ENCODE data around the gene PDXP. TPM values are rescaled to one million over a fixed set of nuclear protein-coding genes. Genes with fewer than 3 reads are reported as not detected.

PDXP gene
- total RNA-seq, 1 donor from 2014 or later, result 41.9 TPM

DNA sequence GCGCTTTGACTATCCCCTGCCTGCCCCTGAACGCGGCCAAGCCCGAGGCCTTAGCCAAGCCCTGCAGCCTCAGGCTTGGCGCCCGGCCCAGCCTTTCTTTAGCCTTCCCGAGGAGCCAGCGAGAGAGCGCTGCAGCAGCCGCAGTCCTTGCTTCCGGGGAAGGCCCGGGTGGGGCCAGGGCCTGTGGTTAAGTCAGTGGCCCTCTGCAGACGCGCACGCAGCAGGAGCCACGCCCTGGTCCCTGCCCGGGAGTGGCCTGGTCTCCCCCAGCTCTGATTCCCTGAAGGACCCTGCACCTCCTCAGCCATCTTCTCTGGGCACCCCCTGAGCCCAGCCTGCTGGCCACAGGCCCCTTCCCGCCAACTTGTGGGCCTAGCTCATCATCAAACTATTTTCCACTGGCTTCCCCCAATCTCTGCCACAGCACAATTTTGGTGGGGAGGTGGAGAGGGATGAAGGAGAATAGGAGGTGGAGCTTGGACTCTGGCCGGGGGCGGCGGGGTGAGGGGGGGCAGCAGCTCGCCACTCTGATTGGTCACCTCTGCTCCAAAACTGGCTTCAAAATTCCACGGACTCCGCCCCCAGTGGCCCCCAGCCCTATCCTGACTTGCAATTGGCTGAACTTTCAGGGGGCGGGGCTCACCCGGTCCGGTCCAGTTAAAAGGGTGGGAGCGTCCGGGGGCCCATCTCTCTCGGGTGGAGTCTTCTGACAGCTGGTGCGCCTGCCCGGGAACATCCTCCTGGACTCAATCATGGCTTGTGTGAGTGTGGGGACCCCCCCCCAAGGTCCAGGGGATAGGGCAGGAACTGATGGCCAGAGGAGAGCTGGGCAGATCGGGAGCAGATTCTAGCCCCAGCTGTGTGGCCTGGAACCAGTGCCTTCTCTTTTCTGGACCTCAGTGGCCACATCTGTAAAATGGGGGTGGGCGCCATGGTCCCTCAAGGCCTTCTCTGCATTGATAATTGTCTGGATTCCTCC, 16.7 kb downstream of the PDXP start, which contains the start of gene LGALS1:
Gene LGALS1, plus strand, starts transcription at position 686 of the 979 bp plus-strand sequence. Its CDS starts 67 bp downstream, at position 753.
- DNase-seq (ENCODE audit: low spot score), result peak; percentile 79
- H3K4me1 Mint-ChIP-seq (ENCODE audit: low read depth), result peaks cover 41% of the 10 kb centered on the region
- intact Hi-C loops (cut with micrococcal nuclease), result loop anchor here (1.0 to 10.0 kb wide), 3 partner anchors 17 to 170 kb away; partner anchors contain the start of genes ANKRD54, EIF3L, GCAT and PDXP

DNA sequence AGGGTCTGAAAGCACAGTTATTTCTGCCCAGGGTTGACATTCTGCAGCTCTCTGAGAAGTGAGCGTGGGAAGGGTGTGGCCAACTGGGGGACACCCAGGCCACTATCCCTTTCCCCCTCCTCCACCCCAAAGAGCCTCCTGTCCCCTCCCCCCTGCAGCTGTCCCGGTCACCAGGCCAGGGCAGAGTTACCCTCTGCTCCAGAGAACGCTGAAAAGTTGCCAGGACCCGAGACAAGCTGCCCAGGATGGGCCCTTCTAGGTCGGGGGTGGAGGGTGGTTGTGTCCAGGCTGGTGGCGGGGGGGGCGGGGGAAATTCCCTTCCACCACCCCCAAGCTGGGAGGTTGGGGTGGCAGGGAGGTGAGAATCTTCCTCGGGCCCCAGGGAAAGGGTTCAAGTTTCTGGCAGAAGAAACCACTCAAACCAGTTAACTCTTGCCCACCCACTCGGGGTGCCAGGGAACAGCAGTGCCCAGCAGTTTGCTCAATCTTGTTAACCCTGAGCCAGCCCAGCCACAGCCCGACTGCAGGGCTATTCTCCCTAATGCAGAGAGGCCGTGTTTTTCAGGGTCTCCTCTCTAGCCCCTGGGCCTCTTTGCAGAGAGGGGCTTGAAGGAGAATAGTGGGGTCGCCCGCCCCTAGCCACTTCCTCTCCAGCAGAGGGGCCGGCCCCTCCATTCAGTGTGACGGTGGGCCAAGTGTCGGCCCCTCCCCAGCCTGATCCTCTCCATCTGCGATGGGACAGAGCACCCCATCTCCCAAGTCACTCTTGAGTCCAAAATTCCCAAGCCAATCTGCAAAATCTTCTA, 17.6 kb downstream of the PDXP start:
- Mint-ChIP-seq H3K27me3 (ENCODE audit: low read depth) (no peaks in the 10 kb centered on the region), H3K4me3 (ENCODE audit: low read depth) (peak overlapping the region; percentile 95), H3K27ac (peak overlapping the region; percentile 97), H3K36me3 (ENCODE audit: low read depth) (peaks cover 27% of the 10 kb centered on the region), H3K9me3 (no peaks in the 10 kb centered on the region), H3K4me1 (ENCODE audit: low read depth) (peaks cover 41% of the 10 kb centered on the region)
- intact Hi-C loops (cut with micrococcal nuclease), result loop anchor here (1.0 to 10.0 kb wide), 3 partner anchors 18 to 169 kb away; partner anchors contain the start of genes ANKRD54, EIF3L, GCAT and PDXP
- no peak for DNase-seq (ENCODE audit: low spot score)

More for the DNA sequence above, 16.7 kb downstream of the PDXP start, which contains the start of gene LGALS1:
- Mint-ChIP-seq H3K36me3 (ENCODE audit: low read depth) (peaks cover 27% of the 10 kb centered on the region), H3K9me3 (no peaks in the 10 kb centered on the region), H3K27ac (peak within 1 kb of the TSS; percentile 97), H3K27me3 (ENCODE audit: low read depth) (no peaks in the 10 kb centered on the region), H3K4me3 (ENCODE audit: low read depth) (peak within 1 kb of the TSS; percentile 95)

DNA sequence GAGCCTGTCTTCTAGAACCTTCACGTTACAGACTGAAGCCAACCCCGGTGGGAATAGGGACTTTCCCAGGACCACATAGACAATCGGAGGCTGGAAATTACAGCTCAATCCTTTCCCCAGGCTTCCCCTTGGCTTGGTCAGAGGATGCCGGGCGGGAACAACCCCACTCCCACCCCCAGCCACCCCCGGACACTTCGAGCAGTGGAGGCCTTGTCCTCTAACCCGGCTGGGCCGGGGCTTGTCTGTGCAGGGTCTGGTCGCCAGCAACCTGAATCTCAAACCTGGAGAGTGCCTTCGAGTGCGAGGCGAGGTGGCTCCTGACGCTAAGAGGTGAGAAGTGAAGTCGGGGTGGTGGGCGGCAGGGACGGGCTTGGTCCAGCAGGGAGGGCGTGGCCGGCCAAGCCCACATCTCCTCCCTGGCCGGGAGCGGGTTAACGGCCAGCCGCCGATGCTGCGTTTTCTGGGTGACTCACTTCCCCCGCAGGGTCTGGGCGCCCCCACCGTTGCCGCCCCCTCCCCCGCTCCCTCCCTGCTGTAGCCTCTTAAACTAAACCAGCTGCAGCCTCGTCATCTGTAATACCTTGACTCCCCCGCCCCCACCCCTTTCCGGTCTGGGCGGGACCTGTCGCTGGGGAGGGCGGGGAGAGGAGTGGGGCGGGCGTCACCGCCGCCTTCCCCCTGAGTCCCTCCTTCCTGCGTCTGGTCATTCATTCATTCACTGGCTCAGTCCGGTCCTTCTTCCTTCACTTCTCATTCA, 18.4 kb downstream of the PDXP start:
- no peaks in the 10 kb centered on the region for H3K27me3 Mint-ChIP-seq (ENCODE audit: low read depth)
- peak; percentile 90 for DNase-seq (ENCODE audit: low spot score)
- peaks cover 27% of the 10 kb centered on the region for H3K36me3 Mint-ChIP-seq (ENCODE audit: low read depth)
- H3K27ac Mint-ChIP-seq, result peak overlapping the region; percentile 97
- H3K4me3 Mint-ChIP-seq (ENCODE audit: low read depth), result peak overlapping the region; percentile 95
- H3K4me1 Mint-ChIP-seq (ENCODE audit: low read depth), result peaks cover 45% of the 10 kb centered on the region
- intact Hi-C loops (cut with micrococcal nuclease), result loop anchor here (1.0 to 10.0 kb wide), 3 partner anchors 38 to 168 kb away; partner anchors contain the start of genes ANKRD54, EIF3L, GCAT and SH3BP1
- no peaks in the 10 kb centered on the region for H3K9me3 Mint-ChIP-seq

DNA sequence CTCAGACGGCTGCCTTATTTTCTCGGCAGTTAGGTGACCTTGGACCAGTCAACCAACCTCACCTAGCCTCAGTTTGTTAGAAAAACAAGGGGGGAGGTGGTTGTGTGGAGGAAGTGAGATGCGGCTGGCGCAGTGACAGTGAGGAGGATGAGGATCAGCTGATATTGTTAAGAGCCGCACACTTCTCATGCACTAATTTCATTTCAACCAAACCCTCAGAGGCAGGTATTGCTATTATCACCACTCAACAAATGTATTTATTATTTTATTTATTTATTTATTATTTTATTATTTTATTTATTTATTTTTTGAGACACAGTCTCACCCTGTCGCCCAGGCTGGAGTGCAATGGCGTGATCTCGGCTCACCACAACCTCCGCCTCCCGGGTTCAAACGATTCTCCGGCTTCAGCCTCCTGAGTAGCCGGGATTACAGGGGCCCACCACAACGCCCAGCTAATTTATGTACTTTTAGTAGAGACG, 19.0 kb downstream of the PDXP start:
- Mint-ChIP-seq H3K36me3 (ENCODE audit: low read depth) (peaks cover 27% of the 10 kb centered on the region), H3K4me3 (ENCODE audit: low read depth) (peak overlapping the region; percentile 95), H3K27me3 (ENCODE audit: low read depth) (no peaks in the 10 kb centered on the region), H3K4me1 (ENCODE audit: low read depth) (peaks cover 39% of the 10 kb centered on the region), H3K9me3 (no peaks in the 10 kb centered on the region), H3K27ac (peak overlapping the region; percentile 91)
- intact Hi-C loops (cut with micrococcal nuclease), result loop anchor here (1.0 to 10.0 kb wide), 3 partner anchors 38 to 167 kb away; partner anchors contain the start of genes ANKRD54, EIF3L, GCAT and SH3BP1
- DNase-seq (ENCODE audit: low spot score), result no peak

DNA sequence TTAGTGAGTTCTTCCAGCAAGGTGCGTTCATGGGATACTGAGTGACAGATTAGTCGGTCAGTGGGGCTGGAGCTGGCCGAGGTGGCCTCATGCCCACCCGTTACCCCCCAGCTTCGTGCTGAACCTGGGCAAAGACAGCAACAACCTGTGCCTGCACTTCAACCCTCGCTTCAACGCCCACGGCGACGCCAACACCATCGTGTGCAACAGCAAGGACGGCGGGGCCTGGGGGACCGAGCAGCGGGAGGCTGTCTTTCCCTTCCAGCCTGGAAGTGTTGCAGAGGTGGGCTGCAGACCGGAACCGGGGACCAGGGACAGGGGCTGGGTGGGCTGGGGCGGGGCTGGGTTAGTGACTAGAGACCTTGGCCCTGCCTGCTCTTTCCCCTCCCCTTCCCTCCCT, 19.8 kb downstream of the PDXP start:
- no peaks in the 10 kb centered on the region for H3K9me3 Mint-ChIP-seq
- H3K4me3 Mint-ChIP-seq (ENCODE audit: low read depth), result no peak overlapping the region
- H3K27ac Mint-ChIP-seq, result no peak overlapping the region
- peaks cover 37% of the 10 kb centered on the region for H3K4me1 Mint-ChIP-seq (ENCODE audit: low read depth)
- peaks cover 27% of the 10 kb centered on the region for H3K36me3 Mint-ChIP-seq (ENCODE audit: low read depth)
- DNase-seq (ENCODE audit: low spot score), result no peak
- intact Hi-C loops (cut with micrococcal nuclease), result loop anchor here (5.0 to 10.0 kb wide), 2 partner anchors 129 to 166 kb away; partner anchors contain the start of genes ANKRD54, EIF3L and GCAT
- no peaks in the 10 kb centered on the region for H3K27me3 Mint-ChIP-seq (ENCODE audit: low read depth)

DNA sequence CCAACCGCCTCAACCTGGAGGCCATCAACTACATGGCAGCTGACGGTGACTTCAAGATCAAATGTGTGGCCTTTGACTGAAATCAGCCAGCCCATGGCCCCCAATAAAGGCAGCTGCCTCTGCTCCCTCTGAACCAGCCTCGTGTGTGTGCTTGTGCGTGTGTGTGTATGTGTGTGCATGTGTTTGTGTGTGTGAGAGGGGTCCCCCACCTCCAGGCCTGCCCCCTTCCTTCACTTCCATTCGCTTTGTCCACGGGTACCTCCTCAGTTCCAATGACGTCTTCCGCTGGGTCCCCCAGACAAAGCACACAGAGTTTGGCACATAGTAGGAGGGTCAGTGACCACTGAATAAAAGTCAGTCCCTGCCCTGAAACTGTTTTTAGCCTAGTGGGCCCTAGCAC, 21.1 kb downstream of the PDXP start:
- Mint-ChIP-seq H3K9me3 (no peaks in the 10 kb centered on the region), H3K36me3 (ENCODE audit: low read depth) (peaks cover 27% of the 10 kb centered on the region), H3K27me3 (ENCODE audit: low read depth) (no peaks in the 10 kb centered on the region), H3K4me3 (ENCODE audit: low read depth) (peak overlapping the region; percentile 35), H3K4me1 (ENCODE audit: low read depth) (peaks cover 30% of the 10 kb centered on the region), H3K27ac (peak overlapping the region; percentile 65)
- DNase-seq (ENCODE audit: low spot score), result no peak
- intact Hi-C loops (cut with micrococcal nuclease), result loop anchor here (2.0 to 10.0 kb wide), 3 partner anchors 73 to 165 kb away; partner anchors contain the start of genes ANKRD54, EIF3L and GCAT

DNA sequence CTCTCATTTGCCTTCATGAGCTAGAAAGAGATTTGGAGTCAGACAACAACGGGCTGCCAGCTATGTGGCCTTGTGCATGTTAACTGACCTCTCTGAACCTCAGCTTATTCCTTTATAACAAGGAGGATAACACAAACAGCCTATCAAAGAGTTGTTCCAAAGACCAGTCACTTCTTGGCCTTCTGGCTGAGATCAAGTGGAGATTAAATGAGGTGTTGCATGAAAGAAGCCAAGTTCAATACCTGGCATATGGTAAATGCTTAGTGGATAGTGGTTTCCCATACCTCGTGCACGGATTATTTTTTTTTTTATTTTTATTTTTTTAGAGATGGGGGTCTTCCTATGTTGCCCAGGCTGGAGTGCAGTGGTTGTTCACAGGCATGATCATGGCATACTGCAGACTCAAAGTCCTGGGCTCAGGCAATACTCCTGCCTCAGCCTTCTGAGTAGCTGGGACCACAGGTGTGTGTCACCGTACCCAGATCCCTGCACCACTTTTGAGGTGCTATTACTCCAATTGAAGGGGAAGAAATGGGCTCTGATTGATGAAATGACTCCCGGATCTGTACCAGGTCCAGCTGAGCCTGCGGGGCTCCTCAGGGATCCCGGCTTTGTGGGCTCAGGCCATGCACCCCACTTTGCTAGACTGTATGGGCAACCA, 21.8 kb downstream of the PDXP start:
- H3K4me3 Mint-ChIP-seq (ENCODE audit: low read depth), result no peak overlapping the region
- H3K27me3 Mint-ChIP-seq (ENCODE audit: low read depth), result no peaks in the 10 kb centered on the region
- intact Hi-C loops (cut with micrococcal nuclease), result loop anchor here (2.0 kb wide), 1 partner anchor 74 kb away; no protein-coding TSS in a partner anchor
- H3K36me3 Mint-ChIP-seq (ENCODE audit: low read depth), result peaks cover 27% of the 10 kb centered on the region
- no peaks in the 10 kb centered on the region for H3K9me3 Mint-ChIP-seq
- no peak overlapping the region for H3K27ac Mint-ChIP-seq
- peaks cover 27% of the 10 kb centered on the region for H3K4me1 Mint-ChIP-seq (ENCODE audit: low read depth)
- no peak for DNase-seq (ENCODE audit: low spot score)

DNA sequence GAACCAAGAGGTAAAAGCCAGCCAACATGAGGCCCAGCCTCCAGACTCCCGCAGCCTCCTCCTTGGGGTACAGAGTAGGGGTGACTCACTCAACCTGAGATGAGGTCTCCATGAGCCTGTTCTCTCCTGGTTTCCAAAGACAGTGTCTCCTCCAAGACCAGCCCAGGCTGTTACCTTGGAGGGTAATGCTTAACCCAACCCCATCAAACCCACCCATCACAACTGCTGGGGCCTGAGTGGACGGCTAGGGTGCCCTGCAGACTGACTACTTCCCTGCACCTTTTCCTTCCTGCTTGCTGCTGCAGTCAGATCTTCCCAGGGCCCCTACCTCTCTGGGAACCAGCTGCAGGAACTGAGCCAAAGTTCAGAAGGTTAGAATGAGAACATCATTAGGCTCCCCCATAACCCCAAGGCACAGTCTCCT, 22.5 kb downstream of the PDXP start:
- Mint-ChIP-seq H3K27ac (peak overlapping the region; percentile 7), H3K27me3 (ENCODE audit: low read depth) (no peaks in the 10 kb centered on the region), H3K4me3 (ENCODE audit: low read depth) (no peak overlapping the region), H3K4me1 (ENCODE audit: low read depth) (peaks cover 23% of the 10 kb centered on the region), H3K36me3 (ENCODE audit: low read depth) (peaks cover 25% of the 10 kb centered on the region), H3K9me3 (no peaks in the 10 kb centered on the region)
- intact Hi-C loops (cut with micrococcal nuclease), result loop anchor here (1.0 to 2.0 kb wide), 3 partner anchors 38 to 74 kb away; no protein-coding TSS in a partner anchor
- no peak for DNase-seq (ENCODE audit: low spot score)

DNA sequence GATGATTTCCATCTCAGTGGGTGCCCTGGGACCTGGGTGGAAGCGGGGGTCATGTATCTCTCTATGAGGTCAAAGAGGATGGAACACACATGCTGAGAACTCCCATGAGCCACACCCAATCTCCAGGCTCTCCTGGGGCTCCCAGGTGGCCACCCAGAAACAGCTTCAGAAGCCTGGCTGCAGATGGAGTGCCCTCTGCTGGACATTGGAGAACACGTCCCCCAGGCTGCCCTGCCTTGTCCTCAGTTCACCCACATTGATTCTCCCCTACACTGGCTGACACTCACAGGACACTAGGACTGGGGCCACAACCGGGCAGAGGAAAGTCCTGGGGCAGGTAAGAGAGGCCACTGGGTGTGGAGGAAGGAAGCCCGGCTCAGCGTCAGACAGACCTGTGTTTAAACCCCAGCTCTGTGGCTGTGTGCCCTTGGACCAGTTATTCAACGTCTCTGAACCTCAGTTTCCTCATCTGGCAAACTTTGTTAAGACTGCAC, 23.1 kb downstream of the PDXP start:
- no peak overlapping the region for H3K27ac Mint-ChIP-seq
- no peaks in the 10 kb centered on the region for H3K9me3 Mint-ChIP-seq
- no peaks in the 10 kb centered on the region for H3K27me3 Mint-ChIP-seq (ENCODE audit: low read depth)
- H3K4me3 Mint-ChIP-seq (ENCODE audit: low read depth), result no peak overlapping the region
- H3K4me1 Mint-ChIP-seq (ENCODE audit: low read depth), result peaks cover 22% of the 10 kb centered on the region
- intact Hi-C loops (cut with micrococcal nuclease), result loop anchor here (1.0 to 2.0 kb wide), 3 partner anchors 38 to 75 kb away; no protein-coding TSS in a partner anchor
- peaks cover 23% of the 10 kb centered on the region for H3K36me3 Mint-ChIP-seq (ENCODE audit: low read depth)
- DNase-seq (ENCODE audit: low spot score), result peak; percentile 69

DNA sequence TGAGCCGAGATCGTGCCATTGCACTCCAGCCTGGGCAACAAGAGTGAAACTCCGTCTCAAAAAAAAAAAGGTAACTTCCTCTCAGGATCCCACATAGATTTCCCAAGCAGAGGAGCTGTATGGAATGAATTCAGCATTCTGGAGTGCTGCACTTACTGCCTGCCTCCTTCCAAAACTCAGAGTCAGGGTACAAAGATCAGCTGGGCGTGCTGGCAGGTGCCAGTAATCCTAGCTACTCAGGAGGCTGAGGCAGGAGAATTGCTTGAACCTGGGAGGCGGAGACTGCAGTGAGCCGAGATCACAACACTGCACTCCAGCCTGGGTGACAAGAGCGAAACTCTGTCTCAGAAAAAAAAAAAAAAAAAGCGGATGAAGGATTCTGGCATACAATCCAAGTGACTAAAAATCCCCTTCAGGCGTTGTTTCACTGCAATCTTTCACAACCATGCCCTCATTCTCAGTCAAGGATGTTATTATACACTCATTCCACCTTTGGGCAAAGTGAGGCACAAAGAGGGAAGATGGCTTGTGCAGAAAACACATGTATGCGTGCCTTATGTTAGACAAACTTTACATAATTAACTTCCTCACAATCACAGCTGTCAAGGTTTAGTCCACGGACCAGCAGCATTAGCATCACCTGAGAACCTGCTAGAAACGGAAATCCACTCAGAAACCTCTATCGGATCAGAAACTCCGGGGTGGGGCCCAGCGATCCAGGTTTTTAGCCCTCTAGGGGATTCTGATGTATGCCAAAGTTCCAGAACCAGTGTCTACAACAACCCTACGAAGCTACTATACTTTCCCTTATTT, 26.5 kb downstream of the PDXP start:
- Mint-ChIP-seq H3K4me3 (ENCODE audit: low read depth) (peak overlapping the region; percentile 95), H3K36me3 (ENCODE audit: low read depth) (peaks cover 24% of the 10 kb centered on the region), H3K9me3 (no peaks in the 10 kb centered on the region), H3K27me3 (ENCODE audit: low read depth) (no peaks in the 10 kb centered on the region), H3K27ac (no peak overlapping the region), H3K4me1 (ENCODE audit: low read depth) (peaks cover 20% of the 10 kb centered on the region)
- DNase-seq (ENCODE audit: low spot score), result no peak
- intact Hi-C loops (cut with micrococcal nuclease), result no loop called here
